ENCODE data around the gene UBE2S.
A peak's percentile ranks its signal among the peaks of the same experiment; 100 is the strongest.
"Not testable (repeated sequence)": the region's sequence is repeated elsewhere in the genome, so short reads cannot be mapped to it uniquely, and the experiment has no call there.

The UBE2S gene

DNA sequence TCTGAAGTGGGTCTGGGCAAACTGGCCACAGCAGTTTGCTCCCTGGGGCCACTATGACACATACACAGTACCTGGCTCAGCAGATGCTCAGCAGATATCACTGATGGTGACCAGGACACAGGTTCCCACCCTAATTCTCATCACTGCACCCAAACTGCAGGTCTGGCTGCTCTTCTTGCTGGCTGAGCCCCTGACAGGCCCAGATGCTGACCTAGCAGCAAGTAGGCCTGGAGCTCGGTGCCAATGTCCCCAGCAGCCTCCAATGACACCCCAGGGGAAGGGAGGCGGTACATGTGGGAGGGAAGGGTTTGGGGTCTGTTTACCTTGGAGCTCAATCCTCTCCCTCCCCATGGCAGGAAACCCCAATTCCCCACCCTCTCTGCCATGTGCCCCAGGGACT lies 5.1 kb downstream of the UBE2S start:
- no peak for DNase-seq

DNA sequence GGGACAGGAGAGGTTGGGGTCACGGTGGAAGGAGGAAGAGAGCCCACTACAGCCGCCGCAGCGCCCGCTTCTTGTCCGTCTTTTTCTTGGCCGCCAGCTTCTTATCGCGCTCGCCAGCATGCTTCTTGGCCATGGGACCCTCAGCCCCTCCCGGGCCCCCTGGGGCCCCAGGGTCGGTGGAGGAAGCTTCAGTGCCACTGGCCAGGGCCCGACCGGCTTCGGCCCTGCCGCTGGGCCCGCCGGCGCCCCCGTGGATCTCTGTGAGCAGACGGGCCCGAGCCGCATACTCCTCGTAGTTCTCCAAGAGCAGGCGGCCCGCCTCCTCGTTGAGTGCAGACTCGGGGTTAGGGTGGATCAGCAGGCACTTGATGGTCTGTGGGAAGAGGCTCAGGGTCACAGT lies 6.2 kb downstream of the UBE2S start:
- DNase-seq = not testable (repeated sequence)

DNA sequence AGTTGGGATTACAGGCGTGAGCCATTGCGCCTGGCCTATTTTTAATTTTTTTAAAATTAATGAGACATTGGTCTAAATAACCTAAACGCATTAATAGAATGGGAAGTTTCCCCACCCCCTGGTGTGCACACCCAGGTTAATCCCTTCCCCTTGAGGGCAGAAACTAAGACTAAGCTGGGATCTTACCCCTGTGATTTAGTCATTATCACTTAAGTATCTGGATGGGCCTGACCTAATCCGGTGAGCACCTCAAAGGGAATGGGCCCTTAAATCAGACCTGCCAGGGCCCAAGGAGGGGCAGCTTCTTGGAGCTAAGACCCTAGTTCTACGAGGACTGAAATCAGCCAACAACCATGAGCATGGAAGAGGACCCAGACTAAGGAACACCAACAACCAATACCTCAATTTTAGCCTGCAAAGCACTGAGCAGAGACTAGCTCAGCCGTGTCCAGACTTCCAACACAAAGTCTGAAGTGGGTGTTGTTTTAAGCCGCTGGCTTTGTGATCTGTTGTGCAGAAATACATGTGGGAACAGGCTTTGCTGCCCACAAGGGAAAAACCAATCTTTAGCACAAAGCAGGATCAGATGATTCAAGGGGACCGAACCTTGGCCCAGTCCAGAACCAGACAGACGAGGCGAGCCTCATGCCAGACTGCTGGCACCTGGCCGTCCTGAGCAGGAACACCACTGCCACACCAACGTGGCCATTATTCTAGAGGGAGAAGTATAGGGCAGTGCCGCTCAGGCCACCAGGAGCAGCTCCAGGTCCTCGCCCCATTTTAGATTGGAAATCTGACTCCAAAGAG lies 7.1 kb downstream of the UBE2S start:
- no peak for DNase-seq

DNA sequence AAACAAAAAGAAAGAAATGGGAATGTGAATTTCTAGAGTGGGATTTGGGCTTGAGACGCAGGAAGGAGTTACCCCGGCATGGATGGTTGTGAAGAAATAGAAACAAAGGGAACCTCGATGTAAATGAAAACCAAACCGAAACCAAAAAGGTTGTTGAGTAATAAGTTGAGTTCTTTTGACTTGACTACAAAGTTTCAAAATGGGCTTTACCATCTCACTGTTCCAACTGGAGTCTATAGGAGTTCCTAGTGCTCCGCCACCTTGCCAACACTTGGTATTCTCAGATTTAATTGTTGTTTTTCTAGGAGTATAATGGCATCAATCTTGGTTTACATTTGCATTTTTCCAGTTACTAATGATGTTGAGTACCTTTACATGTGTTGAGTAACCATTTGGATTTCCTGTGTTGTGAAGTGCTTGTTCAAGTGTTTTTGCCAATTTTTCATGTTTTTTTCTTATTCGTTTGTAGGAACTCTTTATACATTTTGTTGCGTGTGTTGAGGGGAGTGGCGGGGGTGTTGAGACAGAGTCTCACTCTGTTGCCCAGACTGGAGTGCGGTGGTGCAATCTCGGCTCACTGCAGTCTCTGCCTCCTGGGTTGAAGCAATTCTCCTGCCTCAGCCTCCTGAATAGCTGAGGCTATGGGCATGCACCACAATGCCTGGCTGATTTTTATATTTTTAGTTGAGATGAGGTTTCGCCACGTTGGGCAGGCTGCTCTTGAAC lies 9.2 kb downstream of the UBE2S start:
- no peak for DNase-seq

DNA sequence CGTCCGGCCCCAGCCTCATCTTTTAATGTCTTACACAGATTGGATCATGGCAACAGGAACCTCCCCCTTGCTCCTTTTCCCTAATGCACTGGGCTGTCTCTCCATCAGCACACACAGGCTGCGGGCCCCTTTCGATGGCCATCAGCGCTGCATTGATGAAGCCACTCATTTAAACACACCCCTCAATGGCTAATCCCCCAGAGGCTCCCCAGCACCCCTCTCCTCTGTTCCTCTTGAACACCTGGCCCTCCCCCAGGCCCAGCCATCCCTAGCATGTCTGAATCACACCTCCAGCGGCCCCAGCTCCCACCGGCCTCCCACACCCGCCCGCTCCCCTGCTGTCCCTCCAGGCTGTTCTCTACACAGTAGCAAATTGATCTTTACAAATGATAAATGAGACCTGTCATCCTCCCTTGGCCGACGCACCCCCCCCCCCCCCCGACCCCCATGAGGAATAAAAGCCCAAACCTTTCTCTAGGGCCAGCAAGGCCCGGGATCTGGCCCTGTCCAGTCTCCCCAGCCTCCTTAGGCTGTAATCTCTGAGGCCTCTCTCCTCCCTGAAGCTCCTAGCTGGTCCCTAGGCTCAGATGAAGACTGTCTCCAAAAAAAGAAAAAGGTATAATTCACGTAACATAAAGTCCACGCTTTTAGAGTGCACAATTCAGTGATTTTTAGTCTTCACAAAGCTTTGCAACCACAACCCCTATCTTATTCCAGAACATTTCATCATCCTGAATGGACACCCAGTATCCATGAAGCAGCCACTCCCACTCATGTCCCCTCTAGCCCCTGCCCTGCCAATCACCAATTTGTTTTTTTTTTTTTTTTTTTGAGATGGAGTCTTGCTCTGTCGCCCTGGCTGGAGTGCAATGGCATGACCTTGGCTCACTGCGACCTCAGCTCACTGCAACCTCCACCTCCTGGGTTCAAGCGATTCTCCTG lies 14.5 kb downstream of the UBE2S start:
- no peak for DNase-seq

DNA sequence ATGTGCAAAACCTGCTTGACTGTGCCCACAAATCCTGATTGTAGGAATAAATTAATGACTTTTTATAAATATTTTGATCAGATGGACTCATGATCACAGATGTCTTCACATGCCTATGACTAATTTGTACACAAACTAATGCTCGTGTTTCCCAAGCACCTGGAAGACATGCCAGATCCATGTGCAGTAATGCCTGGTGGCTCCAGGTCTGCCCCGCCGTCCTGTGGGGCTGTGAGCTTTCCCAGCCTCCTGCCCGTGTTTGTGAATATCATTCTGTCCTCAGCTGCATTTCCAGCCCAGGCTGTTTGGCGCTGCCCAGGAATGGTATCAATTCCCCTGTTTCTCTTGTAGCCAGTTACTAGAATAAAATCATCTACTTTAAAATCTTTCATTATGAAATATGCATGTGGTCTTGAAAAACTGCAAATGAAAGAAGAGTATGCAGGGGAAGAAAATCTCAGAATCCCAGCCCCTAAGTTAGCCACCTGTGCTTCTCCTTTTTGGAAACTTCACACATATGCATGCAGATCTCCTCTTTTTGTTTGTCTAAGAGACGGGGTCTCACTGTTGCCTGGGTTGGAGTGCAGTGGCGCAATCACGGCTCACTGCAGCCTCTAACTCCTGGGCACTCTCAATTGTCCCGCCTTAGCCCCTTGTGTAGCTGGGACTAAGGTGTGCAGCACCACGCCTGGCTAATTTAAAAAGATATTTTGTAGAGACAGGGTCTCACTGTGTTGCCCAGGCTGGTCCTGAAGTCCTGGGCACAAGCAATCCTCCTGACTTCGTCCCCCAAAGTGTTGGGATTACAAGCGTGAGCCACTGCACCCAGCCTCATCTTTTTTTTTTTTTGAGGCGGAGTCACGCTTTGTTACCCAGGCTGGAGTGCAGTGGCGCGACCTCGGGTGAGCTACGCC lies 15.6 kb downstream of the UBE2S start:
- peak; percentile 6 for DNase-seq

DNA sequence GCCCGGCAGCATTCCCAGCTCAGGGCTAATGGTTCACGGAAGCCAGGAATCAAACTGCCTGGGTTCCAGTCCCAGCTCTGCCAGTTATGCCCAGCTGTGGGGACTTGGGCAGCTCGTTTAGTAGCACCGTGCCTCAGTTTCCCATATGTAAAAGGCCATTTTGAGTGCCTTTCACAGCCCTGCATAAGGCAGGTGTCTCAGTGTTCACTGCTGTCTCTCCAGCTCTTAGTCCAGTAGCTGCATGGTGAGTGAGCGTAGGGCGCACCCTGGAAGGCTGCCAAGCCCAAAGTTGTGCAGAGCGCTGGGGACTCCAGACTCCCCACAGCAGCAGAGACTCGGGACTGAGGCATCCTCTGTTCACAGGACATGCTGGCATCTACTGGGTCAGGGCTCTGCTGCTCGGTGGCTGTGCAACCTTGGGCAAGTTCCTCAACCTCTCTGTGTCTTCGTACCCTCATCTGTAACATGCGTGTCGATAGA lies 16.4 kb downstream of the UBE2S start:
- DNase-seq = peak; percentile 26

DNA sequence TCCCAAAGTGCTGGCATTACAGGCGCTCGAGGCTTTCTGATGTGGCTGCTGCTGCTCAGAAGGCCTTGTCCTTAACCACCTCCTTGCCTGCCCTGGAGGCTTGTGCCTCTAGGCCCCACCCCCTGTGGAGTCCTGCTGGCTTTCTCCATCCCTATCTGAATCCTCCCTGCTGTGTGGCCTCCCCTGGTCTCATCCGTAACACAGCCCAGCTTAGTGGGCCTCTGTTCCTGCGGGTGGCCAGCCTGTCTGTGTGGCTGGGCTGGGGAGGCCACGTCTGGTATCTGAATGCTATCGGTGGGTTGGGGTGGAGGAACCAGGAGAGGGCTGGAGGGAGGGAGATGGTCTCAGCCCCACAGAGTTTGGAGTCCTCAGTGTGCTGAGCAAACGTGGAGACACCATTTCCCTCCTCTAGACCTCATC lies 17.1 kb downstream of the UBE2S start:
- DNase-seq = peak; percentile 26

DNA sequence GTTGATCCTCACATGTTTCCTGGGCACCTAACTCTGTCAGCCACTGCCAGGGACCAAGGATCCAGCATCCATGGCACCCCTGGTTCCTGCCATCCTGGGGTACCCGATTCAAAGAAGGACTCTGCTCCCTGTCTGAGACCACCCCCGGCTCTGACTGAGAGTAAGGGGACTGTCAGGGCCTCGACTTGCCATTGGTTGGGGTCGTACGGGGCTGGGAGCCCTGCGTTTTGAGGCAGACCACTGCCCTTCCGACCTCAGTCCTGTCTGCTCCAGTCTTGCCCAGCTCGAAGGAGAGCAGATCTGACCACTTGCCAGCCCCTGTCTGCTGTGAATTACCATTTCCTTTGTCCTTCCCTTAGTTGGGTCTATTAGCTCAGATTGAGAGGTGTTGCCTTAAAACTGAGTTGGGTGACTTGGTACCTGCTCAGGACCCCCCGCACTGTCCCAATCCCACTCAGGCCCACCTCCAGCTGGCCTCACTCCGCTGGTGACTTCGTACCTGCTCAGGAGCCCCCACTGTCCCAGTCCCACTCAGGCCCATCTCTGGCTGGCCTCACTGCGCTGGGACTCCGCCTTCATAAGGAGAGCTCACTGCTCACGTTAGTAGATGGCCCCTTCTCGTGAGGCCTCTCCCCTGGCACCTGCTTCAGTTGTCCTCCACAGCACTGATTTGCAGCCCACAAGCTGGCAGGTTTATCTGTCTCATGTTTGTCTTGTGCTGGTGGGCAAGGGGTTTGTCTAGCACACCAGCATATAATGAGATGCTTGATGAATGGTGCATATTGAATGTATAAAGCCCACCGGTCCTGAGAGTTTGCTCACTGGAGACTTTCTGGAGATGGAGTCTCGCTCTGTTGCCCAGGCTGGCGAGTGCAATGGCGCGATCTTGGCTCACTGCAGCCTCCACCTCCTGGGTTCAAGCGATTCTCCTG lies 17.9 kb downstream of the UBE2S start:
- DNase-seq = peak; percentile 34

DNA sequence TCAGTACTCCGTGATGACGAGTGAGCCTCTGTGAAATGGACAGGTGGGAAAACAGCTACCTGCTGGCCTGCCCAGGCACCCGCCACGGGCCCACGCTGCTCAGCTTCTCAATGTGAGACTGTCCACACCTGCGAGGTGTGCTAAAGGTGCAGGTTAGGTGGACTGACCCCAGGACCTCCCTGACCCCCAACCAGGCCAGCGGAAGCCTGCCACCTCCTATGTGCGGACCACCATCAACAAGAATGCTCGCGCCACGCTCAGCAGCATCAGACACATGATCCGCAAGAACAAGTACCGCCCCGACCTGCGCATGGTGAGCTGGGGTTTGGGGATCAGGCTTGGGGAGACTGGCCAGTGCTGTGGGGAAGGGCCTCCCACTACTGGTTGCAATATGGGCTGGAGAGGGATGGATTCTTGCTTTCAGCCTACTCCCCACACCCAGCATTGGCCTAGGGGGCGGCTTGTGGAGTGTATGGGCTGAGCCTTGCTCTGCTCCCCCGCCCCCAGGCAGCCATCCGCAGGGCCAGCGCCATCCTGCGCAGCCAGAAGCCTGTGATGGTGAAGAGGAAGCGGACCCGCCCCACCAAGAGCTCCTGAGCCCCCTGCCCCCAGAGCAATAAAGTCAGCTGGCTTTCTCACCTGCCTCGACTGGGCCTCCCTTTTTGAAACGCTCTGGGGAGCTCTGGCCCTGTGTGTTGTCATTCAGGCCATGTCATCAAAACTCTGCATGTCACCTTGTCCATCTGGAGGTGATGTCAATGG lies 19.7 kb downstream of the UBE2S start:
- no peak for DNase-seq

DNA sequence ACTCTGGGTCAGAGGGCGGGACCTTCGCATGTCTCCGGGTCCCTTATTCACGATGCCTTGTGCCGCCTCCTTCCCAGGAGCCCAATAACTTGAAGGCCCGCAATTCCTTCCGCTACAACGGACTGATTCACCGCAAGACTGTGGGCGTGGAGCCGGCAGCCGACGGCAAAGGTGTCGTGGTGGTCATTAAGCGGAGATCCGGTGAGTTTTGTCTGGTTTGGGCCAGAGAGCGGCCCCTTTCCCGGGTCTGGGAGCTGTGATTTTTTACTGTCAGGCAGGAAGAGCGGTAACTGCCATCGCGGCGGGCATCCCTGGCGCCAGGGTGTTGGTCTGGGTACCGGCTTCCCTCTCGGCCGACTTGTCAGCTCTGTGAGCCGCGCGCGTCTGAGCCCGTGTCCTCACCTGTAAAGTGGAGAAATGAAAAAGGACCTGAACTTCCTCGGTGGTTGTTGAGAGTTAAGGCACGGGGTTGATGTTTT lies 21.1 kb downstream of the UBE2S start:
- DNase-seq = no peak

DNA sequence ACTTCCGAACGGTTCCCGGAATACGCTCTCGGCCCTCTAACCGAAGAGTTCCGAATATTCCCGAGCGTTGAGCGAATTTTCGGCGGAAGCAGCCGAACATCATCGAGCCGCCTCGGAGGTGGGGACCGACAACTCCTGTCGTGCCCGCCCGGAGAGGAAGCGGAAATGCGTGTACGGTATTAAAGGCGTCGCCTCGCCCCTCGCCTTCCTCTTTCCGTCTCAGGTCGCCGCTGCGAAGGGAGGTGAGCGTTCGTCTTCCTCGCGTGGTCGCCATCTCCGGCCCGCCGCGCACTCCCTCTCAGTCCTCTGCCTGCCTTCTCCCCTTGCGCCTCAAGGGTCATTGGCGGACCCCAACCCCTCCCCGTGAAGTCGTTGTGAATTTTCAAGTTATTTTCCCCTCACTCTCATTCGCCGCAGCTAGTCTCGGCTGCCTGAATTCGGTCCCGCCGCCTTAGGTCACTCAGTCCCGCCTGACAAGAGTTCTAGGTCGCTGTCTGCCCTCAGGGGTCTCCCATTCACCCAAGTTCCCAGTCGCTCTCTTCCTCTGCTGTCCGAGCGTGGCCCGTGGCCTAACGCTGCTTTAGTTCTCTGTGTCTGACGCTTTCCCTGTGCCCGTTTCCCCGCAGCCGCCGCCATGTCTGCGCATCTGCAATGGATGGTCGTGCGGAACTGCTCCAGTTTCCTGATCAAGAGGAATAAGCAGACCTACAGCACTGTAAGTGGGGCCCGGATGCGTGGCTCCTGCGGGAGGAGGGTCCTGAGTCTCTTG lies 21.7 kb downstream of the UBE2S start, which contains the start of gene RPL28:
TSS of gene RPL28 (plus strand) at position 209 of the 769 bp plus-strand sequence. CDS start at position 635, 426 bp downstream.
- DNase-seq = peak; percentile 99

DNA sequence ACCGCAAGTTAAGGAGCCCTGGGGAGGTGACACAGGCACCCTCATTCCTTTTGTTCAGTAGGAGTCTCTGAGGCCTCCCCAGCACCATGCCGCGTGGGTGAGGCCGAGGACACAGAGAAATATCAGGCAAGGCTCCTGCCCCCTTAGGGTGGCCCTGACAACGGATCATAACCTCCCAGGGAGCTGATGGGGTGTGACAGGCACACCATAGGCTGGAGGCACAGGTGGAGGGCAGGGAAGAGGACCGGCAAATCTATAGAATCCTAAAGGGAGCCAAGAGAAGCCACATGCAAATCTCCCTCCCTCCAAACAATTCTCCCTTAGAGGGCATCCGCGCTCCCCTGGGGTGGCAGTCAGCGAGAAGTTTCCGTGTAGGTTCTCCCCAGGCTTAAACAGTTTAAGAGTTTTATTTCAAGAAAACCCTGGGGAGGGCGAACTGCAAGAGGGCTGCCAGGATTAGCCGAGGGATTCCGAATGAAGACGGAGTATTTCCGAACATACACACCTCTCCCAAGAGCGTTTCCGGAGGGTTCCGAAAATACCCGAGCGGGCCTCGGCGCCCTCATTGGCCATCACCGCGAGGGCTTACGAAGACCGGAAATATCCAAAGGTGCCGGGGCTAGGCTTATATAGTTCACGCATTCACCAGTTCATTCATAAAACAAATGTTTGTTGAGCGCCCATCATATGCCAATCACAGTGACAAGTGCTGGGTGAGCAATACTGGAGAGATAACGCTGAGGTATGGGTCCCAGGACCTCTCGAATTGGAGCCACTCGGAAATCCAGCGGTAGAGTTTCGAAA lies 22.5 kb downstream of the UBE2S start:
- peak; percentile 96 for DNase-seq

DNA sequence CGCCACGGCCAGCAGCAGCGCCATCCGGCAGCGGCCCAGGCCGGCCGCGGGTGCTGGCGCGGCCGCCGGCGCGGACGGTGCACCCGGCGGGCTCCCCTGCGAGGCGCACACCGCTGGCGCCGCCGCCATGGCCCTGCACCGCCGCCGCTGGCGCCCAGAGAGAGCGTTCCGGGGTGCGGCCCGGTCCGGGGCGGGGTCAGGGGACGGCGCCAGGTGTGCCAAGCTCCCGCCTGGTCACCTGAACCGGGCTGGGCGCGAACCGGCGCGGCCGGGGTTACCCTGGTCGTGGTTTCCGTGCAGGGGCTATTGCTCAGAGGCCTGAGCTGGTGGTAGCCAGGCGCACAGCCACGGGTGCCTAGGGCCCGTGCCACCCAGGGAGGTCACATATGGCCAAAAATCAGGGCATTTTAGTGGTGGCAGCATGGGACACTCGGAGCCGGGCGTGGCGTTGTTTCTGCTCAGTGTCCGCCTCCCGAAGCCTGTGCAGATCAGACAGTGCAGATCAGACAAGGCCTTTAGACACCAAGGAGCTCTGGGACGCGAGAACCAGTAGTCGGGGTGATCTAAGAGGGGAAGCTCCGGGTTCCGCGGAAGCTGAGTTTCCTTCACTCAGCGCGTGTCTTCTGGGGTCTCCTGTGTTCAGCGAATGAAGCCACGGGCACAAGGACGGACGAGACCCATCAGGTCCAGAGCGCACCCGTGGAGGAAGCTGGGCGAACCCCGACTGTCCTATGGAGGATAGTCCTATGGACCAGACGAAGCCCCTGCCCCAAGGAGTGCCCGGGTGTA lies 23.3 kb downstream of the UBE2S start, which contains the start of gene TMEM238:
TSS of gene TMEM238 (minus strand) at position 162 of the 789 bp plus-strand sequence. CDS start at position 129, 33 bp downstream.
- no peak for DNase-seq

DNA sequence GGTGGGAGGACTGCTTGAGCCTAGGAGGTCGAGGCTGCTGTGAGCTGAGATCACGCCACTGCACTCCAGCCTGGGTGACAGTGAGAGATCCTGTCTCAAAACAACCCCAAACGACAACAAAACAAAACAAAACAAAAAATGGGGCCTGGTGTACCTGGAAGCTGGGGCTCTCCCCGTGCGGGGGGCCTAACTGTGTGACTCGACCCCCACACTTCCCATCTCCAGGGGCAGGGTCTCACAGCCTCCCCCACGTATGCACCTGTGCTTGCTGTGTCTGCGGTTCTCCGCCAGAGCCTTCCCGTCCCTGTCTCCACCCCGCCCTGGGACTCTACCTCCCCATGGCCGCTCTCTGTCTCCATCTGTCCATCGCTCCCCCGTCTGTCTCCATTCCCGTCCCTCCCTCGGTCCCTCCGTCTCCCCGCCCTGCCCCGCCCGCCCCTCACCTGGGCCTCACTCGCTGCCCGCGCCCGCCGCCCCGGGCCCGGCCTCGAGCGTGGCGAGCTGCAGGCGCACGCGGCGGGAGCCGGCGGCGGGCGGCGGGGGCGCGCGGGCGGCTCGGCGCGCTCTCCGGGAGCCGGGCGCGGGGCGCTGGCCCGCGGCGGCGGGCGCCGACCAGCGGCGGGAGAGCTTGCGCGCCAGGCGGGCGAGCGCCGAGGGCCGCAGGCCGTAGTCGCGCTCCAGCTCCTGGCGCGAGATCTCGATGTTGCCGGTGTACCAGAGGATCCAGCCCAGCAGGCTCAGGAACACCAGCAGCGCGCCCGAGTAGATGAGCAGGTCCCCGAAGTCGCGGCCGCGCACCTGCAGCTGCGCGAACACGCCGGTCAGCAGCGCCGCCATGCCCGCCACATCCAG lies 24.1 kb downstream of the UBE2S start:
- DNase-seq = peak; percentile 60

DNA sequence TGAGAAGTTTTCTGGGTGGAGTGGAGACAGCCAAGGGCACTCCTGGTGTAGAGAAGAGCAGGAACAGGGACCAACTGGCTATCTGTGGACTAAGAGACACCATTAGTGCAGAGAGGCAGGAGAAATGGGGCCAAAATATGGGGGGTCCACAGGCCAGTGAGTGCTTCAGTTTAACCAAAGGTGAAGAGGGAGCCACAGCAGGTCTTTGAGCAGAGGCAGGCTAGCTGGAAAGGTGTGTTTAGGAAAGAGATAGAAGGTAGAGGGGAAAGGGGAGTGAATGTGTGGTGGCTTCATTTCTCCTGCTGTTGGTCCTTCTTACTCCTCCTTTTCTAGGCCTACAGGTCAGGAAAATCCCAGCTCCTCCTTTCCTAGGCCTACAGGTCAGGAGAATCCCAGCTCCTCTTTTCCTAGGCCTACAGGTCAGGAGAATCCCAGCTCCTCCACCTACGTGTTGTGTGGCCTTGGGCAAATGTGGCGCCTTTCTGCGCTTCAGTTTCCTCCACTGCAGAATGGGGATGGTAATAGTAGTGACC lies 25.0 kb downstream of the UBE2S start:
- no peak for DNase-seq

Measured in left hindlimb (tissue), 1 donor.